ENCODE measurements around the gene SERINC3.

DNA sequence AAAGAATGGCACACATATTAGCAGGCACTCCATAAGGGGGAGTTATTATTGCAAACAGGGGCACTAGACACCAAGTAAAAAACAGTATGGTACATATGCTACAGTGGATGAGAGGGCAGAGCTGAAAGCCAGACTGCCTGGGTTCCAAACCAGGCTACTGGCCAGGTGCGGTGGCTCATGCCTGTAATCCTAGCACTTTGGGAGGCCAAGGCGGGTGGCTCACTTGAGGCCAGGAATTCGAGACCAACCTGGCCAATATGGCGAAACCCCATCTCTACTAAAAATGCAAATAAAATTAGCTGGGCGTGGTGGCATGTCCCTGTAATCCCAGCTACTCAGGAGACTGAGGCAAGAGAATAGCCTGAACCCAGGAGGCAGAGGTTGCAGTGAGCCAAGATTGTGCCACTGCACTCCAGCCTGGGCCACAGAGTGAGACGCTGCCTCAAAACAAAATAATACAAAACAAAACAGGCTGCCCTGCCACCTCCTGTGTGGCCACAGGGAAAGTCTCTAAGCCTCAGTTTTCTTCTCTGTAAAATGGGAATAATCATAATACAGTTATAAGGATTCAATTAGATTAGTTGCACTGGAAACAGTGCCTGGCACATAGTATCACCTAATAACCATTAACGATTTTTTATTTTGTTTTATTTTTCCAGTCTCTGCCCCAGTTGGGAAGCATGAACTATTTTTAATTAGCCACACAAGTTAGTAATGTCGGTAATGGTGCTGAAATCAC lies 53.7 kb downstream of the SERINC3 start:
- TF ChIP-seq, protein P1, sequence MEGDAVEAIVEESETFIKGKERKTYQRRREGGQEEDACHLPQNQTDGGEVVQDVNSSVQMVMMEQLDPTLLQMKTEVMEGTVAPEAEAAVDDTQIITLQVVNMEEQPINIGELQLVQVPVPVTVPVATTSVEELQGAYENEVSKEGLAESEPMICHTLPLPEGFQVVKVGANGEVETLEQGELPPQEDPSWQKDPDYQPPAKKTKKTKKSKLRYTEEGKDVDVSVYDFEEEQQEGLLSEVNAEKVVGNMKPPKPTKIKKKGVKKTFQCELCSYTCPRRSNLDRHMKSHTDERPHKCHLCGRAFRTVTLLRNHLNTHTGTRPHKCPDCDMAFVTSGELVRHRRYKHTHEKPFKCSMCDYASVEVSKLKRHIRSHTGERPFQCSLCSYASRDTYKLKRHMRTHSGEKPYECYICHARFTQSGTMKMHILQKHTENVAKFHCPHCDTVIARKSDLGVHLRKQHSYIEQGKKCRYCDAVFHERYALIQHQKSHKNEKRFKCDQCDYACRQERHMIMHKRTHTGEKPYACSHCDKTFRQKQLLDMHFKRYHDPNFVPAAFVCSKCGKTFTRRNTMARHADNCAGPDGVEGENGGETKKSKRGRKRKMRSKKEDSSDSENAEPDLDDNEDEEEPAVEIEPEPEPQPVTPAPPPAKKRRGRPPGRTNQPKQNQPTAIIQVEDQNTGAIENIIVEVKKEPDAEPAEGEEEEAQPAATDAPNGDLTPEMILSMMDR (CRISPR knock-in tag; IDR thresholded peaks at IDR 0.05), result no peak
- TF ChIP-seq SRSF4 (IDR thresholded peaks at IDR 0.05; ENCODE audit: low read depth, low read length, poor library complexity, severe bottlenecking) (no peak), ZXDC (CRISPR knock-in tag; IDR thresholded peaks at IDR 0.05) (no peak), IRF2 (CRISPR knock-in tag; IDR thresholded peaks at IDR 0.05) (no peak), ZFP36 (IDR thresholded peaks at IDR 0.05; ENCODE audit: borderline replicate concordance, low read depth, low read length, partially characterized antibody) (no peak), ZFP1 (CRISPR knock-in tag; IDR thresholded peaks at IDR 0.05) (no peak), GFI1 (CRISPR knock-in tag; IDR thresholded peaks at IDR 0.05; ENCODE audit: borderline replicate concordance) (no peak)
- TF ChIP-seq, protein P2, sequence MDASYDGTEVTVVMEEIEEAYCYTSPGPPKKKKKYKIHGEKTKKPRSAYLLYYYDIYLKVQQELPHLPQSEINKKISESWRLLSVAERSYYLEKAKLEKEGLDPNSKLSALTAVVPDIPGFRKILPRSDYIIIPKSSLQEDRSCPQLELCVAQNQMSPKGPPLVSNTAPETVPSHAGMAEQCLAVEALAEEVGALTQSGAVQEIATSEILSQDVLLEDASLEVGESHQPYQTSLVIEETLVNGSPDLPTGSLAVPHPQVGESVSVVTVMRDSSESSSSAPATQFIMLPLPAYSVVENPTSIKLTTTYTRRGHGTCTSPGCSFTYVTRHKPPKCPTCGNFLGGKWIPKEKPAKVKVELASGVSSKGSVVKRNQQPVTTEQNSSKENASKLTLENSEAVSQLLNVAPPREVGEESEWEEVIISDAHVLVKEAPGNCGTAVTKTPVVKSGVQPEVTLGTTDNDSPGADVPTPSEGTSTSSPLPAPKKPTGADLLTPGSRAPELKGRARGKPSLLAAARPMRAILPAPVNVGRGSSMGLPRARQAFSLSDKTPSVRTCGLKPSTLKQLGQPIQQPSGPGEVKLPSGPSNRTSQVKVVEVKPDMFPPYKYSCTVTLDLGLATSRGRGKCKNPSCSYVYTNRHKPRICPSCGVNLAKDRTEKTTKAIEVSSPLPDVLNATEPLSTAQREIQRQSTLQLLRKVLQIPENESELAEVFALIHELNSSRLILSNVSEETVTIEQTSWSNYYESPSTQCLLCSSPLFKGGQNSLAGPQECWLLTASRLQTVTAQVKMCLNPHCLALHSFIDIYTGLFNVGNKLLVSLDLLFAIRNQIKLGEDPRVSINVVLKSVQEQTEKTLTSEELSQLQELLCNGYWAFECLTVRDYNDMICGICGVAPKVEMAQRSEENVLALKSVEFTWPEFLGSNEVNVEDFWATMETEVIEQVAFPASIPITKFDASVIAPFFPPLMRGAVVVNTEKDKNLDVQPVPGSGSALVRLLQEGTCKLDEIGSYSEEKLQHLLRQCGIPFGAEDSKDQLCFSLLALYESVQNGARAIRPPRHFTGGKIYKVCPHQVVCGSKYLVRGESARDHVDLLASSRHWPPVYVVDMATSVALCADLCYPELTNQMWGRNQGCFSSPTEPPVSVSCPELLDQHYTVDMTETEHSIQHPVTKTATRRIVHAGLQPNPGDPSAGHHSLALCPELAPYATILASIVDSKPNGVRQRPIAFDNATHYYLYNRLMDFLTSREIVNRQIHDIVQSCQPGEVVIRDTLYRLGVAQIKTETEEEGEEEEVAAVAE (CRISPR knock-in tag; IDR thresholded peaks at IDR 0.05; ENCODE audit: borderline replicate concordance), result no peak
- TF ChIP-seq, protein P3, sequence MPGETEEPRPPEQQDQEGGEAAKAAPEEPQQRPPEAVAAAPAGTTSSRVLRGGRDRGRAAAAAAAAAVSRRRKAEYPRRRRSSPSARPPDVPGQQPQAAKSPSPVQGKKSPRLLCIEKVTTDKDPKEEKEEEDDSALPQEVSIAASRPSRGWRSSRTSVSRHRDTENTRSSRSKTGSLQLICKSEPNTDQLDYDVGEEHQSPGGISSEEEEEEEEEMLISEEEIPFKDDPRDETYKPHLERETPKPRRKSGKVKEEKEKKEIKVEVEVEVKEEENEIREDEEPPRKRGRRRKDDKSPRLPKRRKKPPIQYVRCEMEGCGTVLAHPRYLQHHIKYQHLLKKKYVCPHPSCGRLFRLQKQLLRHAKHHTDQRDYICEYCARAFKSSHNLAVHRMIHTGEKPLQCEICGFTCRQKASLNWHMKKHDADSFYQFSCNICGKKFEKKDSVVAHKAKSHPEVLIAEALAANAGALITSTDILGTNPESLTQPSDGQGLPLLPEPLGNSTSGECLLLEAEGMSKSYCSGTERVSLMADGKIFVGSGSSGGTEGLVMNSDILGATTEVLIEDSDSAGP (CRISPR knock-in tag; IDR thresholded peaks at IDR 0.05; ENCODE audit: borderline replicate concordance), result no peak
